Fibroblast of skin of left biceps (primary cell): ENCODE measurements around the gene GZMM.

Experiments used
- DNase-seq, 2 experiments: peaks; one replicate each; pipeline ENCODE4 v3.0.0-alpha.2; 2013; ENCODE audit warnings: low read depth in 2 of 2

Gene GZMM

DNA sequence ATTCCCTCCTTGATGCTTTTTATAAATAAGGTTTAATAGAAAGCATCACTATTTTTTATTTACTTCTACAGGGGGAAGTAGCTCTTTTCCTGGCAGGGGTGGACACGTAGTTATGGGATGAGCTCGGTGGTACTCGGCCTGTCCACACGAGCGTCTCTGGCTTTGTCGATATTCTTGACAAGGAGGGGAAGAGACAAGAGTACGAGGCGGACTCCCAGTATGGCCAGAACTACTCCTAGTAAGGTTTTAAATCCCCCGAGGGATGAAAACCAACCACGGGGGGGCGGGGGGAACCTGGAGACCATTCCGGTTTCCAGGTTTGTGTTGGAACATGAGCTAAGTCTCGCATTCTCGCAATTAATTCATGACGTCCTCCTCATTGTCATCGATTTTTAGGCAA, 23.0 kb downstream of the GZMM start:
- no peak for DNase-seq

DNA sequence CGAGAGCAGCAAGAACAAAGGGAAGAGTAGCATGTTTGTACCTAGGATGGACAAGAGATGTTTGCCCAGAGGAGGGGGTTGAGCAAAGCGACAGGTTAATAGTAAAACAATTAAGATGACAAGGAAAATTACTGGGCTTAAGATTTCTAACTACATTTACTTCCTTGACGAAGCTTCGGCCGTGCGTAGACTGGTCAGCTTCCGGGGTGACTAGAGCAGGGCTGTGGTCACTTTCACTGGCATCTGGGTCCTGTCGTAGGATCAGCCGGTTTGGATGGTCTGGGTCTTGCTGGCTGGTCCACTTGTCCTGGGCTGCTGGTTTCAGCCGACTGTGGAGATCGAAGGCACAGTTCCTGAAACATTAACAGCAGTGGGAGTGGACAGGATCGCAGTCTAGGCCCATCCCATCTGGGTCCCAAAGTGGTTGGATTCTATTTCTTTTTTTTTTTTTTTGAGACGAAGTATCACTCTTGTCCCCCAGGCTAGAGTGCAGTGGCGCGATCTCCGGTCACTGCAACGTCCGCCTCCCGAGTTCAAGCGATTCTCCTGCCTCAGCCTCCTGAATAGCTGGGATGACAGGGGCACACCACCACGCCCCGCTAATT, 23.5 kb downstream of the GZMM start:
- no peak for DNase-seq

DNA sequence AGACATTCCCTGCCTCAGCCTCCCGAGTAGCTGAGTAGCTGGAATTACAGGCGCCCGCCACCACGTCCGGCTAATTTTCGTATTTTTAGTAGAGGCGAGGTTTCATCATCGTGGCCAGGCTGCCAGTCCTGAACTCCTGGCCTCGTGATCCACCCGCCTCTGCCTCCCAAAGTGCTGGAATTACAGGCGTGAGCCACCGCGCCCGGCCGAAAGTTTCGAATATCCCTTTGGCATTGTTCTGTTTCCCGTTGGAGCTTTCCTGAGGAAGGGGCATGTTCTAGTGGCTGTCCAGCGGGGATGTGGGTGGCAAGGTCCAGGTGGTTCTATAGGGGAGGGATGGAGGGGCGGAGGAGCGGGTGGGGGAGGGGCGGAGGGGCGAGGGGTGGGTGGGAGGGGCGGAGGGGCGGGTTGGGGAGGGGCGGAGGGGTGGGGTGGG, 26.4 kb downstream of the GZMM start:
- DNase-seq, result no peak

DNA sequence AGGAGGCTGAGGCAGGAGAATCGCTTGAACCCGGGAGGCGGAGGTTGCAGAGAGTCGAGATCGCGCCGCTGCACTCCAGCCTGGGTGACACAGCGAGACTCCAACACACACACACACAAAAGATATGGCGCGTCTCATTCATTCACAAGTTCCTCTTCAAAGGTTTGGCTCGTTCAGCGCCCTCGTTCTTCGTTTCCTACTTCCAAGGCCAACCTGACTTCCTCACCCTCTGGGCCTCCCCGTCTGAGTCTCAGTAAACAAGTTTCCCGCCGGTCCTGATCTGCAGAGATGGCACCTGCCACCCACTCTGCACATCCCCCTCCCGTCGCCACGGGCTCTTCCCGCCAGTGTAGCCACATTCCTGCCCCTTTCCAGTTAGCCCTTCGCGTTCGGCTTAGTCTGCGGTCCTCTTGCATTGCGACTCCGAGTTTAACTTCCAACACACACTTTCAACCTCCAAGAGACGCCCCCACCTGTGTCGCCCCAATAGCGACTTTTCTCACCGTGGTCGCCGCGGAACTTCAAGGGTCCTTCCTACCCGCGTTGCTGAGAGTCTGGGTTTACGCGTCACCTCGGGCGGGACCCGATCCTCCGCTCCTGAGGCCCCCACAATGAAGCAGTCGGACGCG, 27.2 kb downstream of the GZMM start:
- DNase-seq, result no peak

DNA sequence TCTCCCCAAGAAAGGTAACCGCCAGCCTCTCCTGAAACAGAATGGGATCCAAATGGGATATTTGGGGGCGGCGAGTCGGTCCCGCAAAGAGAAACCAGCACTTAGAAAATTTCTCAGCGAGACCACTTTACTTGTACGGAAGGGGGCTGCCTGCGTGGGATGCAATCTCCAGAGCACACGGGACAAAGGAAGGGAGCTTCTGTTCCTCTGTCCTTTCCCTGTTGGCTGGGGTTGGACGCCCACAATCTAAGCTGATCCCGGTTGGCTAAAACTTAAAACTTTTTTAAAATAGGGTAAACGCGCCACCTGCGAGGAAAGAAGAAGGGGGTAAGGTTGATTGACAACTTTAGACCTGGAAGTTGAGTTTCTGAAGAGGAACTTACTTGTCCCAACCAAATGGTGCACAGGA, 27.7 kb downstream of the GZMM start:
- DNase-seq, result no peak

DNA sequence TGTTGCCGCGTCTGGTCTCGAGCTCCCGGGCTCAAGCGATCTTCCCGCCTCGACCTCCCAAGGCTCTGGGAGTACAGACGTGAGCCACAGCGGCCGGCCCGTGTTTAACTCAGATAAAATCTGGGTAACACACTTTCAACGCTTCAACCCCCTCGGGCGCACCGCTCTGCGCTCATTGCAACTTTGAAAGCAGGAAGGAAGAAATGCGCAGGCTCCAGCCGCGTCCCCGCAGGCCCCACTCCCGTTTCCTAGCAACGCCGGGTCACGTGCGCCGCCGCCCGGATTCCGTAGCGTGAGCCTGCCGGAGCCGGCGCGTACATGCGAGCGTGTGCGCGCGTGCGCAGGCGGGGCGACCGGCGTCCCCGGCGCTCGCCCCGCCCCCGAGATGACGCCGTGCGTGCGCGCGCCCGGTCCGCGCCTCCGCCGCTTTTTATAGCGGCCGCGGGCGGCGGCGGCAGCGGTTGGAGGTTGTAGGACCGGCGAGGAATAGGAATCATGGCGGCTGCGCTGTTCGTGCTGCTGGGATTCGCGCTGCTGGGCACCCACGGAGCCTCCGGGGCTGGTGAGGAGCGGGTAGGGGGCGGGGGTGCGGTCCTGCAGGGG, 28.4 kb downstream of the GZMM start, which contains the start of gene BSG:
BSG (plus strand) TSS at position 457 of the 603 bp plus-strand sequence; CDS start at position 496, 39 bp downstream.
- DNase-seq, result peak; percentile 94

DNA sequence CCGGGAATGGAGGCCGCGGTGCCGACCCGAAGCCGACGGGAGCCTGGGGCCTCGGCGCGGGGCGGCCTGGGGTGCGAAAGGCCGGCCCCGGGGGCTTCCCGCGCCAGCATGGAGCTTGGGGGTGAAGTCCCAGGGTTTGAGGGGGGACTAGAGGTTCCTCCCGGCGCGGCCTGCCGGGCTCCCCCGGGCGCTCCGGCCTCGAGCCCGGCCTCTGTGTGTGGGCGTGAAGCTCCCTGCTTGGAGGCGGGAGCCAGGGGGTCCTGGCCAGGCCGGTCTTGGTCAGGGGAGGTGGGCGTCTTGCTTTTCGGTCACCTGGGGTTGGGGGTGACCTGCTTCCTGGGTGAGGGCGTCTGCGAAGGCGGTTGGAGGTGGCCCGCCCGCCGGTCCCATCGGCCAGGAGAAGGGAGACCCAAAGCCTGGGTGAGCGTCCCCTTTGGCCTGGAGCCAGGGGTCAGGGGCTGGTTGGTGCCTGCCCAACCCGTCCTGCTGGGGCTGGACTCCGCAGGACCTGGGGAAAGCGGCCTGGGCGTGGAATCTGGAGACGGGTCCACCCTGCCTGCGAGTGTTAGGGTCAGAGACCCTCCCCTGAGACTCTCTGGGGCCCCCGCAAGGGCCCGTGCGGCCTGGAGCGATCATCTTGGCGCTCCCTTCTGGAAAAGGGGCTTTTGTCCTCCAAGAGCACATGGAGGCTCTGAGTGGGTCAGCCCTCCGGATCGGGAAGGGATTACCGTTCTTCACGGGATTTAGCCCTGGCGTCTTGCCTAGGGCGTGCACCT, 29.1 kb downstream of the GZMM start:
- no peak for DNase-seq

DNA sequence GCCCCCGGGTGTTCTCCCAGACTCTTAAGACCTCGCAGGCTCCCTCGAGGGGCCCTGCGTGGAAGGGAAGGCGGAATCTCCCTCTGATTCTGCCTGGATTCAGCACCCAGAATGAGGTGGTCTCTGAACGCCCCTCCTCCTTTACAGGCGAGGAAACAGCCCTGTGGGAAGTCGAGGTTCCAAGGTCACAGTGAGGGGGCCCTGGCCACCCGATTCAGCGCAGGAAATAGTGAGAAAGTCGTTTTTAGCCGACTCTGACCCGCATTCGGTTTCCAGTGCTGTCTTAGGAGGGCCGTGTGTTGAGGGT, 29.6 kb downstream of the GZMM start:
- DNase-seq, result no peak

DNA sequence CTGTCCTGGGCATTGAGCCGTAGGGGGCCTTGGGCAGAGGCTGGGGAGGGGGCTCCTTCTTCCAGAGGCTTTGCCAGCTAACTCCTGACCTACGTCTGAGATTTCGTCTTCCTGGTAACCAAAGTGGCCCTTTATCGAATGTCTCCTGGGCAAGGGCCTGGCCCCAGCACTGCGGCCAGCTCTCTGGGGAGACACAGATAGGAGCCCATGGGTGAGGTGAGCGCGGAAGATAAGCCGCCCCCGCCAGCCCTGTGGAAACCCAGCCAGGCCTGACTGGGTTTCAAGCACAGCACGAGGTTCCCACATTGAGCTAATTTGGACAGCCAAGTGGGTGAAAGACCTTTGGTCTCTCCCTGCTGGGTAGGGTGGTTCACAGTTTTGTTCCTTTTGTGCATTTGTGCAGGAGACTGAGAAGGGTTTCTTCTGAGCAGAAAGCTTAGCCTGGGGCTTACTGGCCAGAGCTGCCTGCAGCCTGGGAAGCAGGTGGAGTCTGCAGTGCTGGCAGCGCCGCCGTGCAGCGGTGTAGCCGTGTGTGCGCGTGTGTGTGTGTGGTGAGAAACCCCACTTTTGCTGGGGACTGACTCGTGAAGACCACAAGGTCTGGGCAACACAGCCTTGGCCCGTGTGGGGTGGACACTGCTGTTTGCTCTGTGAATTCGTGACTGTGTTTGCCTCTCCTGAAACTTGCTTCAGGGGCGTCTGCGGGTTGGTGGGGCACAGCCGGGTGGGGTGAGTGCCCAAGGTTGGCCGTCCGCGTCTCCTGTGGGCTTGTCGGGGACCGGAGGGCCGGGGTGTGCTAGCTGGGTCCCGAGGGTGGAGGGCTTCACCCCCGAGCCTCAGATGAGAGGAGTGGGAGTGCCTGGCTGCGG, 31.0 kb downstream of the GZMM start:
- no peak for DNase-seq

DNA sequence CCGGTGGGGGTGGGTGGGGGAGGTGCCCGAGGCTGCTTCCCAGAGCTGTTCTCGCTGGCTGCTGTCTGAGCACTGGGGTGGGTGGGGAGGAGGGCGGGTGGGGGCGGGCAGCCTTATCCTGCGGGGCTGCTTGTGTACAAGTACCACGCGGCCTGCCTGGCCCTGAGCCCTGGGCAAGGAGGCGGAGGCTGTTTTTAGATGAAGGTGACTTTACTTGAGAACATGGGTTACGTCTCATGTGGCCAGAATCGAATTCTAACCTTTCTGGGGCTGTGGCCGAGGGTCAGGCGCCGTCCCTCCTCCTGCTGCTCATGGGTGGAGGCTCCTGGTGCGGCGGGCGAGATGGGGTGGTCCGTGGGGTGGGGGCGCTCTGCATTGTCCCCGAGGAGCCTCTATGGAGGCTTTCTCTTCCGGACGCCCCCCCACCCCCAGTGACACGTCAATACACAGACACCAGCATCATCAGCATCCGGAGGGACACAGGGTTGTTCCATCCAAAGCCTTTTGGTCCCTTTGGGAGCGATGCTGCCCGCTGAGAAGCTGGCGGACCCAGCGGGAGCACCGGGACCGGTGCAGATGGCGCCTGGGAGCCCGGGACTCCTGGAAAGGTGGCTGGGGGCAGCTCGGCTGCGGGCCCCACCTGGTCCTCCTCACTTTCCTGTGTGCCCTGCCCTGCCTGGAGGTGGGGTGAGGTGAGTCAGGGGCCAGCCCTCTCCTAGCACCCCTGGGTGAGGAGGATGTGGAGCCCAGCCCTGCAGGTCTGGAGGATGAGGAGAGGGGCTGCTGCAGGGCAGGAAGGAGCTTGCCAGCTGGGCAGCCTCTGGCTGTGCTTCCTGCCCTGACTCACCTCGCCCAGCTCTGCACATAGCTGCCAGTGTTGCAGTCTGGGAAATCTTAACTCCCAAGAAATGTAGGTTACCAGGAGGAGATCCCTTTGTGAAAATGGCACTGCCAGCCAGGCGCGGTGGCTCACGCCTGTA, 32.0 kb downstream of the GZMM start:
- DNase-seq, result no peak

DNA sequence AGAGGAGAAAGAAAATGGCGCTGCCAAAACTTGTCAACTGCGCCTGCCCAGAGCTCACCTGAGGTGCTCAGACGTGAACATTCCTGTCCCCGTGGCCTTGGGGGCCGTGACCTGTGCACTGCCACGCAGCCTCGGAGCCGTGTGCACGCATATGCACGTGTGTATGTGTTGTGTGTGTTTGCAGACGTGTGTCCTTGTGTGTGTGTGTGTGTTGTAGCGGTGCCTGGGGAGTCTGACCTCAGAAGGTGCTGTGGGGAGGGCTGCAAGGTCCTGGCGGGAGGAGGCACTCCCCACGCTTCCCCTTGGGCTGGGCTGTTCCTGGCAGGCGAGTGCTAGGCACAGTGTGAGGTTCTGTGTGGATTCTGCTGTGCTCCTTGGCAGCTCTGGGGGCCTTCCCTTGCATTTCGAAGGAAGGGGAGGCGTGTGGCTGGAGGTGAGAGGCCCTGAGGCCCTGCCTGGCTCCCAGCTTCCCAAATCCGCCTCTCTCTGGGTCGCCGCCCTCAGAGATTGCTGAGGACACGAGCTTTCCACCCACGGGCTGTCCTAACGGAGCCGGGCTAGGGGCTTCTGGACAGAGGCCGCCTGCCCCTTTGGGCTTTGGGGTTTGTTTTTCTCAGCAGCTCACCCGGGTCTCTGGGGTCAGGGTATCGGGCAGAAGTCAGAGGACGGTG, 33.0 kb downstream of the GZMM start:
- DNase-seq, result no peak

DNA sequence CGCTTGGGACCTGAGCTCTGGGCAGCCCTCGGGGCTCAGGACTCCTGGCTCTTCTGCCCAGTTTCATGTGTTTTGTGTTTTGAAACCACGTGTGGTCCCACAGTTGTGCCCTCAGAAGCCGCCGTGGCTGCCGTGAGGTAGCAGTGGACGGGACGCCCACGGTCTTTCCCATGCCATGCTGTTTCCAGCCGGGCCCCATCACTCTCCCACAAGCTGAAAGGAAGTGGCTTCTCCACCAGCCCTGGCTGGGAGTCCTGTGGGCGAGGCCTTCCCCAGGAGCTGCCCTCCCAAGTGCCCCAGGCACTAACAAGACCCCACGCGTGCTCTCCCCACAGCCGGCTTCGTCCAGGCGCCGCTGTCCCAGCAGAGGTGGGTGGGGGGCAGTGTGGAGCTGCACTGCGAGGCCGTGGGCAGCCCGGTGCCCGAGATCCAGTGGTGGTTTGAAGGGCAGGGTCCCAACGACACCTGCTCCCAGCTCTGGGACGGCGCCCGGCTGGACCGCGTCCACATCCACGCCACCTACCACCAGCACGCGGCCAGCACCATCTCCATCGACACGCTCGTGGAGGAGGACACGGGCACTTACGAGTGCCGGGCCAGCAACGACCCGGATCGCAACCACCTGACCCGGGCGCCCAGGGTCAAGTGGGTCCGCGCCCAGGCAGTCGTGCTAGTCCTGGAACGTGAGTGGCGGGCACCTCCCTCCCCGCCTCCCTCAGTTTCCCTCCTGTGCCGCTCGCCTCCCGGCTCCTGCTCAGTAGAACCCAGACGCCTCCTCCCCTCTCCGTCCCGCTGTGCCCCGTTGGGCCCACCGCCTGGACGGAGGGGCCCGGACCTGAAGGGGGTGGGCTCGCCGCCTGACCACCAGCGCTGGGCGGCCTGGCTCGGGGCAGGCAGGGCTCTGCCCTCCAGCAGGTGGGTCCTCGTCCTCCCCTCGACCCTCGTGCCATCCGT, 33.9 kb downstream of the GZMM start:
- DNase-seq, result no peak

DNA sequence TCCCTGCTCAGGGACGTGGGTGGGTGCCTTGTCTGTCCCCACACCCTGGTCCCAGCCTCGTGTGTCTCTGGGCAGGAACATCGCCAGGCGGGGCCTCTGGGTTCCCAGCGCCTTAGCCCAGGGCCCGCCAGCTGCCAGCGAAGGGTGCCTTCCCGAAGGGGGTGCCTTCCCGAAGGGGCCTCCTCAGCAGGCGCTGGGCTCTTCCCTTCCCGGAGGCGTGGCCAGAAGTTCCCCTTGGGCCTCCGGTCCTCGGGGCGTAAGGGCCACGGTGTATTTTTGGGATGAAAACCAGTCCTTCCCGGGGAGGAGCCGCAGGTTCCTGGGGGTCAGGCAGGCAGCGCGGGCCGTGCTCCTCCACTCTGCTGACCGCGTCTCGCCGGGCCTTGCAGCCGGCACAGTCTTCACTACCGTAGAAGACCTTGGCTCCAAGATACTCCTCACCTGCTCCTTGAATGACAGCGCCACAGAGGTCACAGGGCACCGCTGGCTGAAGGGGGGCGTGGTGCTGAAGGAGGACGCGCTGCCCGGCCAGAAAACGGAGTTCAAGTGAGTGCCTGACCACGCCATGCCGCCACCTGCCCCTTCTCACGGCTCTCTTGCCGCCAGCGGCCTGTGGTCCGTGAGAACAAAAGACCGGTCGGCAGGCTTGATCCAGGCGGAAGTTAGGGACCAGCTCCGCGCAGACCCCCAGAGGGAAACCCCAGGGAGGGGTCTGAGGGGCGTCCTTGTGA, 35.4 kb downstream of the GZMM start:
- DNase-seq, result no peak

DNA sequence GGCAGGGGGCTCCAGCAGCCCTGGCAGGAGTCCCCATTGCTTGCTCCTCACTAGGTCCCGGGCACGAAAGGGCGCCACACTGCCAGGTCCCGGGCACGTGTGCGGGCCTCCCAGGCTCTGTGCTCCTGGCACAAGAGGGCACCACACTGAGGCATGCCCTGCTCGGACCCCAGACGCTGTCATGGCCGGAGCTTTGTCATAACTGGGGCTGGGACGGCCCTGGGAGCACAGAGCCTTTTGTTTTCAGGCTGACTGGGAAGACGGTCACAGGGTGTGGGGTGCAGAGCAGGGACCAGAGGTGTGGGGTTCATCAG, 35.9 kb downstream of the GZMM start:
- DNase-seq, result no peak

DNA sequence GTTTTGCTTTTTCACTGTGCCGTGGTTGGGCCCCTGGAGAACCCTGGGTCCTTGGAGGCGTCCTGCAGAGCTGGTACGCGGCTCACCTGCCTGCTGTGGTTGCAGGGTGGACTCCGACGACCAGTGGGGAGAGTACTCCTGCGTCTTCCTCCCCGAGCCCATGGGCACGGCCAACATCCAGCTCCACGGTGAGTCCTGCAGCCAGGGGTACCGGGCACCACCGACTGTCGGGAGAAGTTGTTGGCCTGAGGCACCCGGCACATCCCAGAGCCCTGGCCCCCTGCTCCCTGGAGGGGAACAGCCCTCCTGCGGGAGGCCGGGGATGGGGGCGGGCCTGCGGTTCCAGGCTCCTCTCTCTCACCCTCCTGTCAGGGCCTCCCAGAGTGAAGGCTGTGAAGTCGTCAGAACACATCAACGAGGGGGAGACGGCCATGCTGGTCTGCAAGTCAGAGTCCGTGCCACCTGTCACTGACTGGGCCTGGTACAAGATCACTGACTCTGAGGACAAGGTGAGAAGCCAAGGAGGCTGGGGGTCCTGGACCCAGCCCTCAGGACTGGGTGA, 36.5 kb downstream of the GZMM start:
- DNase-seq, result no peak

DNA sequence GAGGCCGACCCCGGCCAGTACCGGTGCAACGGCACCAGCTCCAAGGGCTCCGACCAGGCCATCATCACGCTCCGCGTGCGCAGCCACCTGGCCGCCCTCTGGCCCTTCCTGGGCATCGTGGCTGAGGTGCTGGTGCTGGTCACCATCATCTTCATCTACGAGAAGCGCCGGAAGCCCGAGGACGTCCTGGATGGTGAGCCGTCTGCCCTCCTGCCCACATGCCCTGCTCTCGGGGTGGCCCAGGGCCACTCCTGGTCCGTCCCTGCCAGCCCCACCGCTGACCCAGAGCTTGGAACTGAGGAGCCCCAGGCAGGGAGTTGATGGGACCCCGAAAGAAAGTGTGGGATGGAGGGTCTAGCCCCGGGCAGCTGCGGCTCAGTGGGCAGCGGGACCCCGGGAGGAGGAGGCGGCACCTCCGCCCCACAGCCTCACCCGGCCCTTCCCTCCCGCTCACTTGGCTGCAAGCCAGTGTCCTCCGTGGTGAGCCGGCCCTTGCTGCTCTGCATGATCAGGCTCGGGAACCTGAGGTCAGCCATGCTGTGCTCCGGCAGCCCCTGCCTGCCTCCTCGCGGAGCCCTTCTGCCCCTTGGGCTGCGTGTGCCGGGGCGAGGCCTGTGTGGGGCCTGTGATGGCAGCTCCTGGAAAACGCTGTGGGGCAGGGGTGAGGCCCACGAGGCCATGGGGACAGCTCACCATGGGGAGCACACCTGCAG, 37.7 kb downstream of the GZMM start:
- no peak for DNase-seq

DNA sequence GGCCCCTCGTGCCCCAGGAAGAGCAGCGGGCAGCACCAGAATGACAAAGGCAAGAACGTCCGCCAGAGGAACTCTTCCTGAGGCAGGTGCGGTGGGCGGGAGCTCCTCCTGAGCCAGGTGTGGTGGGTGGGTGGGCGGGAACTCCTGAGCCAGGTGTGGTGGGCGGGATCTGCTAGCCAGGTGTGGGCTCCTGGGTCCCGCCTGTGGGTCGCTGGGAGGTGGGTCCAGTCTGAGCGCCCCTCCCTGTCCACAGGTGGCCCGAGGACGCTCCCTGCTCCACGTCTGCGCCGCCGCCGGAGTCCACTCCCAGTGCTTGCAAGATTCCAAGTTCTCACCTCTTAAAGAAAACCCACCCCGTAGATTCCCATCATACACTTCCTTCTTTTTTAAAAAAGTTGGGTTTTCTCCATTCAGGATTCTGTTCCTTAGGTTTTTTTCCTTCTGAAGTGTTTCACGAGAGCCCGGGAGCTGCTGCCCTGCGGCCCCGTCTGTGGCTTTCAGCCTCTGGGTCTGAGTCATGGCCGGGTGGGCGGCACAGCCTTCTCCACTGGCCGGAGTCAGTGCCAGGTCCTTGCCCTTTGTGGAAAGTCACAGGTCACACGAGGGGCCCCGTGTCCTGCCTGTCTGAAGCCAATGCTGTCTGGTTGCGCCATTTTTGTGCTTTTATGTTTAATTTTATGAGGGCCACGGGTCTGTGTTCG, 38.8 kb downstream of the GZMM start:
- no peak for DNase-seq
